ENCODE data around the gene PIH1D1. TPM values are rescaled to one million over a fixed set of nuclear protein-coding genes. Genes with fewer than 3 reads are reported as not detected.

The PIH1D1 gene
- total RNA-seq, 2 experiments from 2014 or later = 145 to 151 TPM

DNA sequence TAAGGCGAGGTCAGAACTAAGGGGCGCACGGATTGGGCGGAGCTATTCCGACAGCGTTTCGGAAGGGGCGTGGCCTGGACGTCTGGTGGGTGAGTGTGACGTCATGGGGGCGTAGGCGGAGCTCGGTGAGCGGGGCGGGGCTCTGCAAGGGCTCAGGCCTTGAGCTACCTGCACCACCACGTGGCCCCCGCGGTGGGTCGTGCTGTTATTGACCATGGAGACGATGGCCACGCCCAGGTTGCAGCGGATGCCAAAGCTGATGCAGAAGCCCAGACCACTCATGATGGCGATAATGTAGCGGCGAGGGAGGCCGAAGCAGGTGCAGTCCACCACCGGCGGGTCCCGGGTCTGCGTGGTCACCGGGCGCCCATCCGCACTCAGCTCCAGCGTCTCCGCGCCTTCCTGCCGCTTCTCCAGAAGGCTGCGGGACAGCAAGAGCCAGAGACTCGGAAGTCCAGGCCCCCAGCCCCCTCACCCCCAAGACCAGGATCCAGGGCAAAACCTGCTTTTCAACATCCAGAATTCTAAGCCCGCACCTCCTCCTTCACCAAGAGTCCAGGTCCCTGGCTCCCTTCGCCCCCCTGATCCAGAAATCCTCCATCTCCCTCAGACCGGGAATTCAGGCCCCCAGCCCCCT is 15.1 kb downstream of the PIH1D1 start:
- H3K27me3 Mint-ChIP-seq = peaks cover 96% of the 10 kb centered on the region
- DNase-seq = peak in 10 of 14 experiments; percentile 25 to 81 (median 50)
- peaks cover 39% of the 10 kb centered on the region for H3K4me1 Mint-ChIP-seq (ENCODE audit: low read depth)
- no peaks in the 10 kb centered on the region for H3K9me3 Mint-ChIP-seq
- intact Hi-C loops (cut with DNase I, micrococcal nuclease) = no loop called here
- peak; percentile 45 for ATAC-seq (ENCODE audit: poor library complexity)
- POLR2A ChIA-PET = interaction anchor here (1.5 kb wide), 1 partner anchor 10 kb away, joined by 6 read pairs; no protein-coding TSS in a partner anchor
- H3K4me3 ChIP-seq (ENCODE audit: low read length) = no peak overlapping the region
- no peaks in the 10 kb centered on the region for H3K36me3 Mint-ChIP-seq (ENCODE audit: low read depth)
- no peak overlapping the region for H3K27ac Mint-ChIP-seq
- H3K27me3 ChIP-seq (ENCODE audit: control insufficient read depth in 1 of 2, insufficient read depth in 2 of 2, low read length in 2 of 2) = peaks cover 92 to 94% of the 10 kb centered on the region in 2 experiments
- H3K36me3 ChIP-seq (ENCODE audit: insufficient read depth, low read length) = no peaks in the 10 kb centered on the region
- H3K4me1 ChIP-seq (ENCODE audit: insufficient read depth, low read length) = peaks cover 41% of the 10 kb centered on the region
- no peak overlapping the region for H3K27ac ChIP-seq (ENCODE audit: low read depth in 1 of 2, low read length in 2 of 2)
- peaks cover 0 to 41% of the 10 kb centered on the region in 2 experiments for H3K9me3 ChIP-seq (ENCODE audit: control insufficient read depth in 1 of 2, insufficient read depth in 1 of 2, low read length in 2 of 2)
- CTCF ChIA-PET = interaction anchor here (0.5 to 1.8 kb wide), 3 partner anchors 14 to 307 kb away, joined by 3 to 6 read pairs (median 4); no protein-coding TSS in a partner anchor
- TF ChIP-seq, protein P1, sequence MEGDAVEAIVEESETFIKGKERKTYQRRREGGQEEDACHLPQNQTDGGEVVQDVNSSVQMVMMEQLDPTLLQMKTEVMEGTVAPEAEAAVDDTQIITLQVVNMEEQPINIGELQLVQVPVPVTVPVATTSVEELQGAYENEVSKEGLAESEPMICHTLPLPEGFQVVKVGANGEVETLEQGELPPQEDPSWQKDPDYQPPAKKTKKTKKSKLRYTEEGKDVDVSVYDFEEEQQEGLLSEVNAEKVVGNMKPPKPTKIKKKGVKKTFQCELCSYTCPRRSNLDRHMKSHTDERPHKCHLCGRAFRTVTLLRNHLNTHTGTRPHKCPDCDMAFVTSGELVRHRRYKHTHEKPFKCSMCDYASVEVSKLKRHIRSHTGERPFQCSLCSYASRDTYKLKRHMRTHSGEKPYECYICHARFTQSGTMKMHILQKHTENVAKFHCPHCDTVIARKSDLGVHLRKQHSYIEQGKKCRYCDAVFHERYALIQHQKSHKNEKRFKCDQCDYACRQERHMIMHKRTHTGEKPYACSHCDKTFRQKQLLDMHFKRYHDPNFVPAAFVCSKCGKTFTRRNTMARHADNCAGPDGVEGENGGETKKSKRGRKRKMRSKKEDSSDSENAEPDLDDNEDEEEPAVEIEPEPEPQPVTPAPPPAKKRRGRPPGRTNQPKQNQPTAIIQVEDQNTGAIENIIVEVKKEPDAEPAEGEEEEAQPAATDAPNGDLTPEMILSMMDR (IDR thresholded peaks at IDR 0.05) = no peak
- no peak overlapping the region for H3K4me3 Mint-ChIP-seq

DNA sequence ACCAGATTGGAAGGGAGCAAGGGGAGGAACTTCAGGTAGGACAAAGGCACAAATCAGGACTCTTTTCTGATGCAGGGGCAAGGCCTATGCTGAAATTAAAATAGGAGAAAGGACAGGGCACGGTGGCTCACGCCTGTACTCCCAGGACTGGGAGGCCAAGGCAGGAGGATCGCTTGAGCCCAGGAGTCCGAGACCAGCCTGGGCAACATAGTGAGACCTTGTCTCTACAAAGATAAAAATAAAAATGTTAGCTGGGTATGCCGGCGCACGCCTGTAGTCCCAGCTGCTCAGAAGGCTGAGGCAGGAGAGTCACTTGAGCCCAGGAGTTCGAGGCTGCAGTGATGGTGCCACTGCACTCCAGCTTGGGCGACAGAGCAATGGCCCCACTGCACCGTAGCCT is 15.9 kb downstream of the PIH1D1 start:
- H3K9me3 Mint-ChIP-seq = no peaks in the 10 kb centered on the region

DNA sequence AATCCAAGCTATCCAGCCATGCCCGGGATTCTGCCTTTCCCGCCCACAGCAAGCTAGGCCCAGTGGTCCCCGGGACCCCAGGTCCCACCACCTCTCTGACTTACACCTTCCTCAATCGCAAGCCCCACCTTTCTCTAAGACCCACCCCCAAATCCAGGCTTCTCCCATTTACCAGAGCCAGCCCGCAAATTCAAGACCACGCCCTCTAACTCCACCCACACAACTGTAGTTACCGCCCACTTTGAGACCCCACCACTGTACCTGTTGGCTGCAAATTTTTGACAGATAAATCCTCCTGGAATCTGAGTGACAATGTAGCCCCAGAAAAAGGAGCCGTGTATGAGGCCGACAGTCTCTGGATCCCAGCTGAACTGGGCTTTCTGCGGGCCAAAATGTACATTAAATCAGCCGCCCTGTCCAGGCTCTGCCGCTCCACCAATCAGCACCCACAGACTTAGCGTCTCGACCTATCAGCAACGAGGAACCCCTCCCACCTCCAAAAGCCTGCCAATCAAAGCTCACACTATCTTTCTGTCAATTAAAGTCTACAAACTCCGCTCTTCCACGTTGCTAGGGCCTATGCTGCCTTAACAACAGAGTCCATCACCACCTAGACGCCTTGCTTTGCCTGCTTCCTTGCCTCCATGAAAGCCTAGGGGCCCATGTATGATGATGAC is 16.6 kb downstream of the PIH1D1 start:
- Mint-ChIP-seq H3K36me3 (ENCODE audit: low read depth) (no peaks in the 10 kb centered on the region), H3K27ac (no peak overlapping the region), H3K27me3 (peaks cover 99% of the 10 kb centered on the region), H3K9me3 (no peaks in the 10 kb centered on the region), H3K4me3 (no peak overlapping the region), H3K4me1 (ENCODE audit: low read depth) (peaks cover 37% of the 10 kb centered on the region)
- Histone ChIP-seq H3K4me3 (ENCODE audit: low read length) (no peak overlapping the region), H3K4me1 (ENCODE audit: insufficient read depth, low read length) (peaks cover 43% of the 10 kb centered on the region), H3K9me3 (ENCODE audit: control insufficient read depth in 1 of 2, insufficient read depth in 1 of 2, low read length in 2 of 2) (peaks cover 0 to 51% of the 10 kb centered on the region in 2 experiments), H3K27me3 (ENCODE audit: control insufficient read depth in 1 of 2, insufficient read depth in 2 of 2, low read length in 2 of 2) (peaks cover 93 to 96% of the 10 kb centered on the region in 2 experiments), H3K27ac (ENCODE audit: low read depth in 1 of 2, low read length in 2 of 2) (no peak overlapping the region), H3K36me3 (ENCODE audit: insufficient read depth, low read length) (no peaks in the 10 kb centered on the region)
- TF ChIP-seq, protein P1 (IDR thresholded peaks at IDR 0.05) = no peak
- peak in 1 of 14 experiments; percentile 37 for DNase-seq
- intact Hi-C loops (cut with DNase I, micrococcal nuclease) = no loop called here
- no peak for ATAC-seq (ENCODE audit: poor library complexity)
- ChIA-PET POLR2A (interaction anchor here (1.5 kb wide), 1 partner anchor 9 kb away, joined by 6 read pairs; no protein-coding TSS in a partner anchor), CTCF (interaction anchor here (1.8 kb wide), 1 partner anchor 13 kb away, joined by 6 read pairs; no protein-coding TSS in a partner anchor)

More for the DNA sequence above, 15.9 kb downstream of the PIH1D1 start:
- Mint-ChIP-seq H3K36me3 (ENCODE audit: low read depth) (no peaks in the 10 kb centered on the region), H3K4me1 (ENCODE audit: low read depth) (peaks cover 37% of the 10 kb centered on the region), H3K4me3 (no peak overlapping the region), H3K27me3 (peaks cover 99% of the 10 kb centered on the region), H3K27ac (no peak overlapping the region)
- Histone ChIP-seq H3K4me1 (ENCODE audit: insufficient read depth, low read length) (peaks cover 43% of the 10 kb centered on the region), H3K36me3 (ENCODE audit: insufficient read depth, low read length) (no peaks in the 10 kb centered on the region), H3K27me3 (ENCODE audit: control insufficient read depth in 1 of 2, insufficient read depth in 2 of 2, low read length in 2 of 2) (peaks cover 95 to 96% of the 10 kb centered on the region in 2 experiments), H3K9me3 (ENCODE audit: control insufficient read depth in 1 of 2, insufficient read depth in 1 of 2, low read length in 2 of 2) (peaks cover 0 to 49% of the 10 kb centered on the region in 2 experiments), H3K27ac (ENCODE audit: low read depth in 1 of 2, low read length in 2 of 2) (no peak overlapping the region), H3K4me3 (ENCODE audit: low read length) (no peak overlapping the region)
- no peak for DNase-seq
- intact Hi-C loops (cut with DNase I, micrococcal nuclease) = no loop called here
- TF ChIP-seq, protein P1 (IDR thresholded peaks at IDR 0.05) = no peak
- ATAC-seq (ENCODE audit: poor library complexity) = no peak
- CTCF ChIA-PET = interaction anchor here (1.8 kb wide), 1 partner anchor 13 kb away, joined by 6 read pairs; no protein-coding TSS in a partner anchor
- POLR2A ChIA-PET = interaction anchor here (1.5 kb wide), 1 partner anchor 10 kb away, joined by 6 read pairs; no protein-coding TSS in a partner anchor

All from CD4-positive, alpha-beta T cell (primary cell).